Keratinocyte (primary cell): ENCODE data around the gene CPEB4.

ENCODE experiments used
- EZH2 ChIP-seq: IDR thresholded peaks from one replicate; pipeline ENCODE4 v1.6.1; 2012; ENCODE audit warnings: inconsistent platforms, mild to moderate bottlenecking, low read length, moderate library complexity
- TF ChIP-seq, protein P1 (sequence below), 3 experiments: IDR thresholded peaks in 1 of 3; conservative IDR thresholded peaks in 1 of 3; optimal IDR thresholded peaks in 1 of 3; 2 replicates in 2 of 3; 3 replicates in 1 of 3; pipeline versions ENCODE3 to v1.5.1; 2011; ENCODE audit warnings: low read length in 3 of 3, mild to moderate bottlenecking in 3 of 3, moderate library complexity in 2 of 3, control low read depth in 1 of 3, inconsistent platforms in 1 of 3; ENCODE audit not compliant: insufficient read depth in 2 of 3; ENCODE audit errors: extremely low read depth in 1 of 3

DNA sequence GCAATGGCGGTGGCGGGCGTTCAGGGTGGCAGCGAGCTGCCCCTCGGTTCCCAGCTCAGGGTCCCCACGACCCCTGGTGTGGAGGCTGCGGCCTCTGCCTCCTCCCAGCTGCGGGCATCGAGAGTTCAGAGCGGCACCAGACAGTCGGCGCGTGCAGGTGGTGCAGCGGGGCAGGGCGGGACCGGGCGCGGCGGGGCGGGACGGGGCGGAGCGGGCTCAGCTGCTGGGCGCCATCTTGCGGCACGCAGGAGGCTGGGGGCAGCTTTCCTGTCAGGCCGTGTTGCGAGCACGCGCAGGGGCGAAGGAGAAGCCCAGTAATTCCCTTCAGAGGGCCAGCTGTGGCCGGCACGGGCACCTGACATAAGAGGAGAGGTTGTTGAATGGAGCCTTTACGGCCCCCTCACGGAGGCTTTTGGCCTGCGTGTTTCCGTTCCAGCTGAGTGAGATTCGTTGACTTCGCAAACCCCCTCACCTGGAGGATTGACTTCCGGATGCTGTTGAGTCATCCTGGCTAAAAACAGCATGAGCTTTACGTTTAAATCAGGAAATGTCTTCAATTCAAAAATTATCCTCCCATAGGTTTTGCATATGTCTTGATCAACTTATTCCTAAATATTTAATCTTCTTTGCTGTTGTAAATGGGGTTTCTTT, 101.4 kb downstream of the CPEB4 start:
- TF ChIP-seq, protein P1, sequence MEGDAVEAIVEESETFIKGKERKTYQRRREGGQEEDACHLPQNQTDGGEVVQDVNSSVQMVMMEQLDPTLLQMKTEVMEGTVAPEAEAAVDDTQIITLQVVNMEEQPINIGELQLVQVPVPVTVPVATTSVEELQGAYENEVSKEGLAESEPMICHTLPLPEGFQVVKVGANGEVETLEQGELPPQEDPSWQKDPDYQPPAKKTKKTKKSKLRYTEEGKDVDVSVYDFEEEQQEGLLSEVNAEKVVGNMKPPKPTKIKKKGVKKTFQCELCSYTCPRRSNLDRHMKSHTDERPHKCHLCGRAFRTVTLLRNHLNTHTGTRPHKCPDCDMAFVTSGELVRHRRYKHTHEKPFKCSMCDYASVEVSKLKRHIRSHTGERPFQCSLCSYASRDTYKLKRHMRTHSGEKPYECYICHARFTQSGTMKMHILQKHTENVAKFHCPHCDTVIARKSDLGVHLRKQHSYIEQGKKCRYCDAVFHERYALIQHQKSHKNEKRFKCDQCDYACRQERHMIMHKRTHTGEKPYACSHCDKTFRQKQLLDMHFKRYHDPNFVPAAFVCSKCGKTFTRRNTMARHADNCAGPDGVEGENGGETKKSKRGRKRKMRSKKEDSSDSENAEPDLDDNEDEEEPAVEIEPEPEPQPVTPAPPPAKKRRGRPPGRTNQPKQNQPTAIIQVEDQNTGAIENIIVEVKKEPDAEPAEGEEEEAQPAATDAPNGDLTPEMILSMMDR (optimal IDR thresholded peaks at IDR 0.05 in 1 of 3, IDR thresholded peaks at IDR 0.05 in 1 of 3, conservative IDR thresholded peaks at IDR 0.05 in 1 of 3; ENCODE audit: extremely low read depth in 1 of 3, insufficient read depth in 2 of 3, low read length in 3 of 3) = no peak
- TF ChIP-seq EZH2 = no peak
